ENCODE measurements around the gene ZNF837.

DNA sequence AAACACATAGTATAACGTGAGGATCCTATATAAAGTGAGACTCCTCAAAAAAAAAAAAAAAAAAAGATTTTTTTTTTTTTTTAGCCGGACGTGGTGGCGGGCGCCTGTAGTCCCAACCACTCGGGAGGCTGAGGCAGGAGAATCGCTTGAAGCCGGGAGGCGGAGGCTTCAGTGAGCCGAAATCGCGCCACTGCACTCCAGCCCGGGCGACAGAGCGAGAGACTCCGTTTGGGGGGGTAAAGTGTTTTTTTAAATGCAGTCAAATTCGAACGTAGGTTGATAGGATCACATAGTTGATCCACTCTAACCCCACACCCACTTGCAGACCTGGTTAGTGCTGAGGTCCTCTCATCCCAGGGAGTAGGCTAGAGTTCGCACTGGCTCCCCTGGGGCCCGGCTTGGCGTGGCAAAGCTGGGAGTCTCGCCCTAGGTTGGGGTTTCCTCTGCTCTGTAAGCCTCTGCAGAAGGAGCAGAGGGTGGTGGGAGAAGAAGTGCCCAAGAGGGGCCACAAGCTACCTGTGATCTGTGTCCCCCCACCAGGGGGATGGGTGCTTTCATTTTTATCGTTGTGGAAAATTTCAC lies 21.1 kb upstream of the ZNF837 start:
- TF ChIP-seq EZH2 (IDR thresholded peaks at IDR 0.05; ENCODE audit: borderline replicate concordance, low read depth, low read length, severe bottlenecking) (no peak), CTCF (IDR thresholded peaks at IDR 0.05; ENCODE audit: borderline replicate concordance, extremely low read depth, low read length, poor library complexity, severe bottlenecking) (no peak)

All from DND-41 (cell line).